ENCODE data around the gene DMRT1.
A peak's percentile ranks its signal among the peaks of the same experiment; 100 is the strongest.
"Not testable (repeated sequence)": the region's sequence is repeated elsewhere in the genome, so short reads cannot be mapped to it uniquely, and the experiment has no call there.

The DMRT1 gene

DNA sequence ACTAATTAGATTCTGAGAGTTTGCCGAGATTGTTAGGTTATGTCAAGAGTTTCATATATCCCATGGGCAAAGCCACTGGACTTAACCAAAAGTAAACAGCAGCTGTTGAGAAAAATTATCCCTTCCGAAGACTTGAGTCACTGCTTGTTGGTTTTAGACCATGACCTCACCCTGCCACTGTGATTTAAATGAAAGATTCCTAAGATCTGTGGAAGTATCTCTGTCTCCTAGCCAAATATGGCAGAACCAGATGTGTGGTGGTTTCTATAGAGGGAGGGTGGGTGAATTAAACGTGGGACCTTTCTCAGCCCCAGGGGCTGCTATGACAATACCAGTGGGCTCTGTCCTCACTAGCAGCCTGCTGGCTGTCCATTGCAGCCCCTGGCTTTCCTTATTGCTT, 154.3 kb downstream of the DMRT1 start:
- DNase-seq (ENCODE audit: low read depth in 2 of 3, low spot score in 2 of 3) = no peak

DNA sequence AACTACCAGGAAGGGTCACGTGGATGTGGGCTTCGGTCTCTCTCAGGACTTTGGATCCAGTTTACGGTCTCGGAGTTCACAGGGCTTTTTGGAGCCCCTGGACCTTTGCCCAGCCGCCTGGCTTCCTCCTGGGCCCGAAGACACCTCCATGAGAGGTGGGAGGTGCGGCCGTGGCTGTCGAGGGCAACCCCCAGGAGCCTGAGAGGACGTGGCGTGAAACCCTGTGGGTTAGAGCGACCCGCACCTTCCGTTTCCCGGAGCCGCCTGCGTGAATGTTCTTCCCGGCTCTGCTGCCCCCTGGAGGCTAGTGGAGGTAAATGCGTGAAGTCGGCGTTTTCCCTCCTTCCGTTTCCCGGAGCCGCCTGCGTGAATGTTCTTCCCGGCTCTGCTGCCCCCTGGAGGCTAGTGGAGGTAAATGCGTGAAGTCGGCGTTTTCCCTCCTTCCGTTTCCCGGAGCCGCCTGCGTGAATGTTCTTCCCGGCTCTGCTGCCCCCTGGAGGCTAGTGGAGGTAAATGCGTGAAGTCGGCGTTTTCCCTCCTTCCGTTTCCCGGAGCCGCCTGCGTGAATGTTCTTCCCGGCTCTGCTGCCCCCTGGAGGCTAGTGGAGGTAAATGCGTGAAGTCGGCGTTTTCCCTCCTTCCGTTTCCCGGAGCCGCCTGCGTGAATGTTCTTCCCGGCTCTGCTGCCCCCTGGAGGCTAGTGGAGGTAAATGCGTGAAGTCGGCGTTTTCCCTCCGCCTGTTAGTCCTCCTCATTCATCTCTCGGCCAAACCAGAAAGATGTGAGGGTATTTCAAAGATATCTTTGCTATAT, 157.0 kb downstream of the DMRT1 start:
- not testable (repeated sequence) for DNase-seq (ENCODE audit: low read depth in 2 of 3, low spot score in 2 of 3)

- DNase-seq (ENCODE audit: low read depth in 2 of 3, low spot score in 2 of 3) = no peak
Observed at GRCh38 chr9:1001838-1002237, 160.3 kb downstream of the DMRT1 start.

DNA sequence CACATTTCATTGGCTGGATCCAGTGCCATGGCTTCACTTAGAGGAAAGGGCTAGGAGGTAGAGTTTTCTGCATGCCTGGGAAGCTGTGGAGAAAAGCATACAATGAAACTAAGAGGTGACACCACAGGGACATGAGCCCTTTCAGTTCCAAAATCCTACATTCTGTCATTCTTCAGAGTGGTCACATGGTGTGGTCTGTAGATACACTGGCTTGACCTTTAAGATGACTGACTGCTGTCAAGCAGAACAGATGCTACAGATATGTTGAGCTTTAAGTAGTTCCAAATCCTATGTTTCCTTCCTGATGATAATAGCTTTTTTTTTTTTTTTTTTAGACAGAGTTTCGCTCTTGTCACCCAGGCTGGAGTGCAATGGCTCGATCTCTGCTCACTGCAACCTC, 161.2 kb downstream of the DMRT1 start:
- DNase-seq (ENCODE audit: low read depth in 2 of 3, low spot score in 2 of 3) = no peak

GRCh38 chr9:1005043-1005667, 163.7 kb downstream of the DMRT1 start:
- no peak for DNase-seq (ENCODE audit: low read depth in 2 of 3, low spot score in 2 of 3)

GRCh38 chr9:1007312-1007711, 165.8 kb downstream of the DMRT1 start:
- DNase-seq (ENCODE audit: low read depth in 2 of 3, low spot score in 2 of 3) = no peak

GRCh38 chr9:1008216-1008615, 166.7 kb downstream of the DMRT1 start:
- no peak for DNase-seq (ENCODE audit: low read depth in 2 of 3, low spot score in 2 of 3)

- DNase-seq (ENCODE audit: low read depth in 2 of 3, low spot score in 2 of 3) = peak; percentile 39 to 83 (median 51)
Observed at GRCh38 chr9:1009101-1009707, 167.7 kb downstream of the DMRT1 start.

- no peak for DNase-seq (ENCODE audit: low read depth in 2 of 3, low spot score in 2 of 3)
Observed at GRCh38 chr9:1013021-1013420, 171.5 kb downstream of the DMRT1 start.

GRCh38 chr9:1014225-1014624, 172.7 kb downstream of the DMRT1 start:
- no peak for DNase-seq (ENCODE audit: low read depth in 2 of 3, low spot score in 2 of 3)

DNA sequence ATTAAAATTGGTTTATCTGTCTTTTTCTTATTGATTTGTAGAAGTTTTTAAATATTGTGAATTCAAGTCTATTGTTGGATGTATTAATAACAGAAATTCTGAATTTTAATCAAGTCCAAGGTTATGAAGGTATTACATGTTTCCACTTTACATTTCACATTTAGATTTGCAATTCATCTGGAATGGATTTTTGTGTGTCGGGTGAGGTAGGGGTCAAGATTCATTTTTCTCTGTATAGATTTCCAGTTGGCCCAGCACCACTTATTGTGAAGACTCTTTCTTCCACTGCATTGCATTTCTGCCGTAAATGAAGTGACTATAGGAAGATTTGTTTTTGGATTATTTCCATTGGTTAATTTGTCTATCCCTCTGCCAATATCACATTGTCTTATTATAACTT, 173.1 kb downstream of the DMRT1 start:
- no peak for DNase-seq (ENCODE audit: low read depth in 2 of 3, low spot score in 2 of 3)

- DNase-seq (ENCODE audit: low read depth in 2 of 3, low spot score in 2 of 3) = no peak
Observed at GRCh38 chr9:1018121-1018520, 176.6 kb downstream of the DMRT1 start.

Data from activated CD8-positive, alpha-beta memory T cell treated with anti-CD3 and anti-CD28 coated beads for 48 hours (primary cell).